ENCODE measurements around the gene GAA.
A peak's percentile ranks its signal among the peaks of the same experiment; 100 is the strongest.

The GAA gene

DNA sequence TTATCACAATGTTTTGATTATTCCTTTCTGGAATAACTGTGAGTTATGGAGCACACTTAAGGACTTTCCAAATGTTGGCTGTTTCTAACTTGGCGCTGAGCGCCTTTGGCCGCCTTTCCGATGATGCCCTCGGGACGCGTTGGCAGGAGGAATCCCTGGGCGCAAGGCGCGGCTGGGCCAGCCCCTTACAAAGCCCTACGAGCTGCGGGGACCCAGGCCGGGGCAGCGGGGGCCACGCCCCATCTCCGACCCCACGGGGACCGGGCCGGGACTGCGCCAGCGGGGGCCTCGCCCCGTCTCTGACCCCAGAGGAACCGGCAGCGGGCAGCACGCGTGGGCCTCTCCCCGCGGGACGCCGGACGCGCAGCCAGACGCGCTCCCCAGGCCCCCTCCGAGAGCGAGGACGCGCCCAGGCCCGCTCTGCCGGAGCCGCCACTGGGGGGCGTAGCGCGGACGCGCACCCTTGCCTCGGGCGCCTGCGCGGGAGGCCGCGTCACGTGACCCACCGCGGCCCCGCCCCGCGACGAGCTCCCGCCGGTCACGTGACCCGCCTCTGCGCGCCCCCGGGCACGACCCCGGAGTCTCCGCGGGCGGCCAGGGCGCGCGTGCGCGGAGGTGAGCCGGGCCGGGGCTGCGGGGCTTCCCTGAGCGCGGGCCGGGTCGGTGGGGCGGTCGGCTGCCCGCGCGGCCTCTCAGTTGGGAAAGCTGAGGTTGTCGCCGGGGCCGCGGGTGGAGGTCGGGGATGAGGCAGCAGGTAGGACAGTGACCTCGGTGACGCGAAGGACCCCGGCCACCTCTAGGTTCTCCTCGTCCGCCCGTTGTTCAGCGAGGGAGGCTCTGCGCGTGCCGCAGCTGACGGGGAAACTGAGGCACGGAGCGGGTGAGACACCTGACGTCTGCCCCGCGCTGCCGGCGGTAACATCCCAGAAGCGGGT lies at the start of gene GAA:
Gene GAA (plus strand): TSS at position 571 of the 935 bp plus-strand sequence. CDS start 3,006 bp downstream, outside the sequence.
- DNase-seq, result peak; percentile 50 to 69

DNA sequence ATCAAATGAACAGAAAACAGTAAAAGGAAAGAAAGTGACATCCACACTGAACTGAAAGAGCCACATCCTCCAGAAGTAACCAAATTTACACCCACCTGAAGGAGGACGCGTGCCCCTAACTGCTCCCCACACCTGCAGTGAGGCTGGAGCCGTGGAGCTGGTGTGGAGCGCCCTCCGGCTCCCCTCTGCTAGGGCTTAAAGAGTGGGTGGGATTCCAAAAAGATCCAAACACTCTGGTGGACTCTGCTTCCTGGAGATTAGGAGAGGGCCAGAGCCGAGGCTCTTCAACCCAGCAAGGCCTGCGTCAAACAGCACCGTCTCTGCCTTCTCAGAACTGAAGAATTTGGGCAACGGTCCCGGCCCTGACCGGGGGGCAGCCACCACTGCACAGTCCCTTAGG lies 49.7 kb upstream of the GAA start:
- no peak for DNase-seq

DNA sequence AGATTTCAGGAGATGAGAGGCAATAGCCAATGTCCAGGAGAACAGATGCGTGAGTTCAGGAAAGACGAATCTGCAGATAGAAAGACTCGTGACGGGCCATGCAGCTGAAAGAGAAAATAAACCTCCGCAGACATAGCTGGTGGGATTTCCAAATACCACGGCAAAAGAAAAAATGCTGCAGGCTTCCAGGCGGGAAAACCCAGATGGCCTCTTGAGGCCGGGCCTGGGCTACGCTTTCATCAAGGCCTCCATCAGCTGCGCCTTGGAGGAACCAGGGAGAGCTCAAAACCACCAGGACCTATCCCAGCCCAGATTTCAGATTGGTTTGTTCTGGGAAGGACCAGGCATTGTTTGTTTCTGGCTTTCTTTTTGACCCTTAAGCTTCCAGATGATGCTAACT lies 48.3 kb upstream of the GAA start:
- DNase-seq, result no peak

DNA sequence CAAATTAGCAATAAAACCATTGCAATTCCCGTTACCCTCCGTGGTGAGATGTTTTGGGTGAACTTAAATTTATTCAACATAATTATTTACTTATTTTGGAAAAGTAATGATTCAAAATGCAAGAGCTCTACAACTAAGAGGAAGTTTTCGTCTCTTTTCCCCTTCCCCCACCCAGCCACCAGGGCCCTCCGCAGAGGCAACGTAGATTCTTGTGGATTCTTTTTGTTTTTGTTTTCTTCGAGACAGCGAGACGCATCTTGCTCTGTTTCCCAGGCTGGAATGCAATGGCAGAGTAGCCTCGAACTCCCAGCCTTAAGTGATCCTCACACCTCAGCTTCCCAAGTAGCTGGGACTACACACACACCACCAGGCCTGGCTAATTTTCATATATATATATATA lies 45.8 kb upstream of the GAA start:
- DNase-seq, result no peak

DNA sequence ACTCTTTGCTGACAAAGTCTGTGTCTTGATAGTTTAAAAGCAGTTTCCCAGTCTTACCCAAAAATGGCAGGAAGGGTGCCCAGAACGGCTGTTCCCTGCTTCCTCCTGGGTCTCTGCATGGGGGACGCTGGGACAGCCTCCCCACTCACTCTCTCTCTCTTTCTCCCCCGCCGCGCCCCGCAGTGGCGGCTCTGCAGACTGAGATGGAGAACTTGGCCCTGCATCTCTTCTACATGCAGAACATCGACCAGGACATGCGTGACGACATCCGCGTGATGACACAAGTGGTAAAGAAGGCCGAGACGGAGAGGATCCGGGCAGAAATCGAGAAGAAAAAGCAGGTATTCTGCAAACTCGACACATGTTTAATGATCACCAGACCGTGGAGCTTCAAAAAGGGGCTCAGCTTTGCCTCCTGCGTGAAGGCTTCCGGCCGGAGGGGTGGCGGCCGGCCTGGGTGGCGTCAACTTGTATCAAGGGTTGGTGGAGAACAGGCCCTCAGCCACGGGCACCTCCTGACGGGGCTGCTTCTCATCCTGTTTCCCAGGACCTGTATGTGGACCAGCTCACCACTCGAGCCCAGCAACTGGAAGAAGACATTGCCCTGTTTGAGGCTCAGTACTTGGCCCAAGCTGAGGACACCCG lies 42.9 kb upstream of the GAA start:
- DNase-seq, result no peak

DNA sequence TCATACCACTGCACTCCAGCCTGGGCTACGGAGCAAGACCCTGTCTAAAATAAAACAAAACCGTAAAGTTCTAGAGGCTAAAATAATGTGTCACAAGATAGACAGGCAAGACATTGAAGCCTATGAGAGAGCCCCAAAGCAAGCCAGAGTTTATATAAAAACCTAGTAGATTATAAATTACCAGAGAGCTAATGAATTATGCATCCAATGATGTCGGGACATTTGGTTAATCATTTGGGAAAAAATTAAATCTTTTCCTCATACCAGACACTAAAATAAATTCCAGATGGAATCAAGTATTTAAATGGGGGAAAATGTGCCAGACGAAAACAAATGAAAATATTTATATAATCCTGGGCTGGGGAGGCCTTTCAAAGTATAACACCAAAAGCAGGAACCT lies 40.7 kb upstream of the GAA start:
- DNase-seq, result no peak

DNA sequence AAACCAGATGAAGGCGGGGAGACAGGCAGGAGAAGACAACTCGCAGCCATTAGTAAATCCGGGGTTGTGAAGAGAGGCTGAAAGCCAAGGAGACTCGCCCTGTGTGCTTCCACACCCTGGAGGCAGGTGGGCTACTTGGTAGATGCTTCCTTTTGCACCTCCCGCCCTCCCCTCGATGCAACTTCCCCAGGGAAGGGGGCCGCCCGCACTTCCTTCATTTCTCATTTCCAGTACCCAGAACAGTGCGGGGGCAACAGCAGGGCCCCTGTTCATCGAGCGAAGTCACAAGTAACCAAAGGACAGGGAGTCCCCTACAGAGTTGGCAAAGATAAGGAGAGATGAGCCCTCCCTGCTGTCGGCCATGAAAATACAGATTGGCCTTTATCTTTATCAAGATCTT lies 40.0 kb upstream of the GAA start:
- DNase-seq, result no peak

DNA sequence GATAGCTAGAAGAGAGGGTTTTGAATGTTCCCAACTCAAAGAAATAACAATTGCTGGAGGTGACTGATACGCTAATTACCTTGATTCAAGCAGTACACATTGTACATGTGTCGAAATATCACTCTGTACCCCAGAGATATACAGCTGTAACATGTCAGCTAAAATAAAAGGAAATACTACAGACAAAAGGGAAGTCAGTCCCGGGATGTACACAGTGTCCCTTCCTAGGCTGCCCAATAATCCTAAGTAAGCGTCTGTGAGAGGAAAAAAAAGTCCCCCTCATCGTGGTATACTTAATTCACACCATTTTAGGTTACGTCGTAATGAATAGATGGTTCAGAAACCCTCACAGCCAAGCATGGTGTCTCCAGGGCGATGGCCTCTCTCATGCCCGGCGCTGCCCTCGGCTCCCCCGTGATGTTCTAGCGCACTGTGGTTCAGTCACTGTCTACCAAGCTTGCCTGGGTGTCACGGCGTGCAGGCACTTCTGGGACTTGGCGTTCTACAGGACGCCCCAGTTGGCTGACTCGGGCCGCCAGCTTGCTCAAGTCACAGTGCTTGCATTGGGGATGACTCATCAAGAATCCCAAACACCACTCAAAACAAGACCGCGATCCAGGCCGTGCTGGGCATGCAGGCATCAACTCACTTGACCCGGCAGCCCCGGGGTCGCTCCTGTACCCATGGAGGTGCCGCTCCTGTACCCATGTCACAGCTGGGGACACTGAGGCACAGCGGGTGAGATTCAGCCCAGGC lies 37.4 kb upstream of the GAA start:
- DNase-seq, result no peak

DNA sequence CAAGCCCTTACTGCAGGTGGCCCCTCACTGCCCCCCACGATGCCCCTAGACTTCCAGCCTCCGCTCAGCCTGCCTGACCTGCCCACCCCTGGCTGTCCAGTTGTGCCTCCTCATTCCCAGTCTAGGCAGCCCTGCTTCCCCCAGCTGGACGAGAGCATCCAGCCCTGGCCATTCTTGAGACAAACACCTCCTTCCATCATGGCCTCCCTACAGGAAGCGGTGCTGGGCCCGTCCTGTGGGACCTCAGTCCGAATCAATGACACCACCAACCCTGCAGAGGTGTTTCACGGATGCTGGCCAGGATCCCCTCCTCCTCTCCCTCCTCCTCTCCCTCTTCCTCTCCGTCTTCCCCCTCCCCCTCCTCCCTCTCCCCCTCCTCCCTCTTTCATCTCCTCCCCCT lies 36.7 kb upstream of the GAA start:
- DNase-seq, result no peak

DNA sequence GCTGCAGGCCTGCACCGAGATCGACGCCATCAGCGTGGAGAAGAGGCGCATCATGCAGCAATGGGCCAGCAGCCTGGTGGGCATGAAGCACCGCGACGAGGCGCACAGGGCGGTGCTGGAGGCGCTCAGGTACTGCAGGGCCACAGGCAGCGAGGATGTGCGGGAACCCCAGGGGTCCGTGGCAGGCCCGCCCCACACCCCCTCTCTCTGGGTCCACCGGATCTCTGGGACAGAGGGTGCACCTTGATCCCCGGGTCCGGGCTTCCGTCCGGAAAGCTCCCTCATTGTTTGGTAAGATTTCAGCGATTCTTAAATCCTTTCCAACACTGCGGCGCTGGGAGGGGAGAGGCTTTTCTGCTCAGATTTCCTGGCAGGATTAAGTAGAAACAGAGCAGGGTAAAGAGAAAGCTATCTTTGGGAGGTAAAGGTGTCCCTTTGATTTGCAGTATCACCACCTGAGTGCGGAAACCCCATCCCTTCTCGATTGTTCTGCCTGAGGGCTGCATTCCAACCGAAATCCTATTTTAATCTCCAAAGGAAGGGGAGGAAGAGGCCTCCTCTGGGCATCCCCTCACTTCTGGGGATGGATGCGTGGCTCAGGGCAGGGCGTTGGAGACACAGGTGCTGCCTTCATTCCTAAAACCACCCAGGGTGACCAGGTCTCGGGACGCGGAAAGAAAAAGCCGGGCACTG lies 35.8 kb upstream of the GAA start:
- DNase-seq, result no peak

DNA sequence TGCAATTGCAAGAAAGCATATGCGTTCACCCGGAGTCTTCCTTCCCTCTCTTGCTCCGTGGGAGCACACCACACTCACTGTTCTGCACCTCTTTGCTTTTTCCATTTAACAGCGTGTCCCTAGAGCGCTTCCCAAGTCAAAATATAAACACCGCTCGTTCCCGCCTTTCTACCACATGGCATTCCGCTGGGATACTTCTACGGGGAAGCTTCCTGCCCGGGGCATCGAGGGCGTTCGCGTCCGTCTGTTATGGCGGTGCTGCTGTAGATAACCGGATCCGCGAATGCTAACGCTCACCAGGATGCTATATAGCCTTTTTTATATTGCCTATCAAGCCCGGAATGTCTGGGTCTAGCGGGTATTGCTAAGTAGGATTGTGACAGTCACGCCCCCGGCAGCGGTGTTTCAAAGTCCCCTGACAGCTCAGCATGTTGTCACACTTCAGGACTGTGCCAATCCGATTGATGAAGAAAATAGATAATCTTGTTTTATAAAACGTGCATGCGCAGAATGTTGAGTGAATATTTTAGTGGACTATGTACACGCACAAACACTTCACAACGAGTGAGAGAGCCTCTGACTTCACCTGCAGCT lies 33.9 kb upstream of the GAA start:
- no peak for DNase-seq

DNA sequence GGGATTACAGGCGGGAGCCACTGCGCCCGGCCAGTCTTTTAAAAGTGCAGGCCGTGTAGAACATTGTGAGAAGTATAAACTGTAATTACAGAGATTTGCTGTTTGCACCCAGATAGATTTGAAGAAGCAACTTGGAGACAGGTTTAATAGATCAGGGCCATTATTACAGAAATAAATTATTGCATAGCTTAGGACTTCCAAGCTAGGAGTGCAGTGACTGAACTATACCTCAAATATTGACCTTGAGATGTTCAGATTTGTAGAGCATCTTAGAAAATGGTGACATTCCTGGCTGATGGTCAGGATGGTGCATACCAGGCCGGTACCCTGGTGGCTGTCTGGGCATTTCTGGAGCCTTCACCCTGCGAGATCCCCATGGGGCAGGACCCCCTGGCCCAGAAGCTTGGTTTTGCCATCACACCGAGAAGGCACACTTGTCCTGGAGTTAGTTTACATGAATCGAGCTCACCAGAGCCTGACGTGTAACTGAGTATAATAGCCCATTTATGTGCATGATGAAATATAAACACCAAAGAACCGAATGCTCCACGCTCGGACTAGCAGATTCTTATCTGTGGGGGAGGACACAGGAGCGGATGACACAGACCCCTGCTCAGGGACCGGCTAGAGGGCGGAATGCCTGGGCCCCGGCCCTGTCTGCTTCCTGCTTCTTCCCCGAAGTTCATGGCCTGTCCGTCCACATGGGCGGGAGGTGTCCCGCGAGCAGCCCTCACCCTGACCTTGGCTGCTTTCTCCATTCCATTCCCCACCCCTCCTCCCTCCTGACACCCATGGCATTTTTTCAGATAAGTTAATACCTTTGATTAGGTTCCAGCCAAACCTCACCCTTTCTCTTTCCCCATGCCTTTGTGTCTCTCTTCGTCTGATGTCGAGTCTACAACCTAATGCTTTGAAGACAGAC lies 32.8 kb upstream of the GAA start:
- DNase-seq, result no peak

DNA sequence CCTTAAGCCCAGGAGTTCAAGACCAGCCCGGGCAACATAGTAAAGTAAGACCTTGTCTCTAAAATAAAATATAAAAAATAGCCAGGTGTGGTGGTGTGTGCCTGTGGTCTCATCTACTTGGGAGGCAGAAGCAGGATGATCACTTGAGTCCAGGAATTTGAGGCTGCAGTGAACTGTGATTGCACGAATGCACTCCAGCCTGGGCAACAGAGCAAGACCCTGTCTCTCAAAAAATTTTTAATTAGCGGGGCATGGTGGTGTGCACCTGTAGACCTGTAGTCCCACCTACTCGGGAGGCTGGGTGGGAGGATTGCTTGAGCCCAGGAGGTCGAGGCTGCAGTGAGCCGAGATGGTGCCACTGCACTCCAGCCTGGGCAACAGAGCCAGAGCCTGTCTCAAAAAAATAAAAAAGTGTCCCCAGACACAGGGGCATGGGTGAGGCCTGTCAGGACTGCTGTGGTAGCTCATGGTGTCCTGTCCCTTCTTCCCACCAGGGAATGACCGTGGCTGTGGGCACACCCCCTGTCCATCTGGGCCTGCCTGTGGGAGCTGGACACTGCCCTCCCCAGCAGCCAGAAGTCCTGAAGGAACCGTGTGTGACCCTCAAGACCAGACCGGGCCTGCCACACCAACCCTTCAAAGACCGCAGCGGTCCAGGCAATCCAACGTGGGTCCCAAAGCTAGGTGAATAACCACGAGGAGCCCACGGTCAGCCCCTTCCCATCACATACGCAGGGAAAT lies 30.8 kb upstream of the GAA start:
- DNase-seq, result no peak

DNA sequence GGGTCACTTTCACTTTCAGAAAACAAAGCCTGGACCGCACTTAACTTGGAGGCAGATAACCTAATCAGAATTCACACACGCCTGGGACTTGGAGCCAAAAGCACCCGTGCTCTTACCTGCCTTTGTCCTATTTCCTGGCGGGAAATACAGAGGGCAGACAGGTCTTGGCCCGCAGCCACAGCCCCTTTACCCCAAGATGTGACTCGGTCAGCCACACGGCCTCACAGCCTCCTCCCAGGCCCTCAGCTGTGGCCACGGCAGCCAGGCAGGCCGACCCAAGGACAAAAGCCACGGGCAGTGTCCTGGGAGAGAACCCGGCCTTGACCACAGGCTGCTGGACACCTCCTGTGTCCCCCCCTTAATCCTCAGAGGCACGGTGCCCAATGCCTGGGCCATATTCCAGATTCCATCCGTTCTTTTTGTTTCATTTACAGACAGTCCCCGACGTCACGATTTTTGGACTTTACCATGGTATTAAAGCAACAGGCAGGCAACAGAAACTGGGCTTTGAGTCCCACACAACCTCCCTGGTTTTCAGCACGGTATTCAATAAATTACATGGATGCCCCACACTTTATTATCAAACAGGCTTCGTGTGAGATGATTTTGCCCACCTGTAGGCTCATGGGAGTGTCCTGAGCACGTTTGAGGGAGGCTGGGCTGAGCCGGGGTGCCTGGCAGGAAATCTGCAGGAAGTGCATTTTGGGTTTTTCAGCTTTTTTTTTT lies 30.1 kb upstream of the GAA start:
- no peak for DNase-seq

DNA sequence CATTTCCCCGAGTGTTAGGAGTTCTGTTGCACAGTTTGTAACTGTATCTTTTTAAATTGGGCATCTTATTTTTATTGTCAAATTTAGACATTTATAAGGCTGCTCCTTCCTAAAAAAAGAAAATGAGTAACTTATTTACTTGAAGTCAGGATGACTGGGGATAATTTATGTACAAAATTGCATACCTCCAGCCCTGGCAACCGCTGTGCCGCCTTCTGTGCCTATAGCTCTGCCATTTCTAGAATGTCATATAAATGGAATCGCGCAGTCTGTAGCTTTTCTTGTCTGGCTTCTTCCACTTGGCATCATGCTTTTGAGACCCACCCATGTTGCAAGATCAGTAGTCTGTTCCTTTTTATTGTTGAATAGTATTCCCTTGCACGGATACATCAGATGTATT lies 29.0 kb upstream of the GAA start:
- no peak for DNase-seq

DNA sequence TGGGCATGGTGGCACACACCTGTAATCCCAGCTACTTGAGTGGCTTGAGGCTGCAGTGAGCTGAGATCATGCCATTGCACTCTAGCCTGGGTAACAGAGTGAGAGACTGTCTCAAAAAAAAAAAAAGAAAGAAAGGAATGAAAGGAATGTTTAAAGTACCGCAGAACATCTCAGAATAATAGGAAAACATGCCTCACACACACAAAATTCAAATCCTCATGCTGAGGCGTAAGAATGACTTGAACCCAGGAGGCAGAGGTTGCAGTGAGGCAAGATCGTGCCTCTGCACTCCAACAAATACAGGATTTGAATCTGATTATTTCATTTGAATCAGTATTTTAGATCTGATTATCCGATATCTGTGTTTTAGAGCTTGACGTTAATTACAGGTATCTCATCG lies 21.3 kb upstream of the GAA start:
- DNase-seq, result no peak

DNA sequence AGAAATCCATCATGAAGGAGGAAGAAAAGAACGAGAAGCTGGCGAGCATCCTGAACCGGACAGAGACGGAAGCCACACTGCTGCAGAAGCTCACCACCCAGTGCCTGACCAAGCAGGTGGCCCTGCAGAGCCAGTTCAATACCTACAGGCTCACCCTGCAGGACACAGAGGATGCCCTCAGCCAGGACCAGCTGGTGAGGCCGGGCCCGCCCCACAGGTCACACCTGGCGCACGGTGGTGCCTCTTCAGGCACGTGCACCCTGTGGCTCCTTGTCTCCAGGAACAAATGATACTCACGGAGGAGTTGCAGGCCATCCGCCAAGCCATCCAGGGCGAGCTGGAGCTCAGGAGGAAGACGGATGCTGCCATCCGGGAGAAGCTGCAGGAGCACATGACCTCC lies 19.8 kb upstream of the GAA start:
- no peak for DNase-seq

DNA sequence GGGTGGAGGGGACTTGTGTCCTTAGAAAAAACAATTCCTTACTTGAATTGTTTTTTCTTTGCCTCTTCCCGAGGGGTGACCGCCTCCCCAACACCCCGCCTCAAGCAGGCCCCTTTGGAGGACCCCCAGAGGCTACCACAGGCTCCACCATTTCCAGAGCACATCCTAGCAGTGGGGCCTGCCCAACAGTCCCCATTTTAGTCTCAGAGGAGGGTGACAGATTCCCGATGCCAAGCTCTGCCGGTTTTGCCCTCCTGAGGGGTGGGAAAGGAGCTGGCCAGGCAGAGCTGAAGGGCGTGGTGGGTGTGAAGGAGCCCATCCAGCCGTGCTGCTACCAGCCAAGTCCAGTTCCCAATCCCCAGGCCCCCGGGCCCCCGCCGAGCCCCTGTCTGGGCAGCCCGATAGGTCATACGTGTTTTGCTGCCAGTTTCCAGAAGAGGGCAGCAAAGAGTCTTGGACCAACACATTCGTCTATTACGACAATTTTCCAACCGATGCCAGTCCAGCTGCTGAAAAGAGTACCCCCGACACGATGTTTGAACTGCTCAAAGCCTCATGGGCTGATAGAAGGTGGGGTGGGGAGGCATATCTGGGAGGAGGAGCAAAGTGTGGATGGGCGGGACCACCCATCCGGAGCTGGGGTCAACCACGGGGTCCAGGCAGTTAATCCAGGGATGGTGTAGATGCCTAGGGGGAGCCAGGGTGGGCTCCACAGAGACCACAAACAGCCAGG lies 18.8 kb upstream of the GAA start:
- DNase-seq, result peak; percentile 13 to 19

DNA sequence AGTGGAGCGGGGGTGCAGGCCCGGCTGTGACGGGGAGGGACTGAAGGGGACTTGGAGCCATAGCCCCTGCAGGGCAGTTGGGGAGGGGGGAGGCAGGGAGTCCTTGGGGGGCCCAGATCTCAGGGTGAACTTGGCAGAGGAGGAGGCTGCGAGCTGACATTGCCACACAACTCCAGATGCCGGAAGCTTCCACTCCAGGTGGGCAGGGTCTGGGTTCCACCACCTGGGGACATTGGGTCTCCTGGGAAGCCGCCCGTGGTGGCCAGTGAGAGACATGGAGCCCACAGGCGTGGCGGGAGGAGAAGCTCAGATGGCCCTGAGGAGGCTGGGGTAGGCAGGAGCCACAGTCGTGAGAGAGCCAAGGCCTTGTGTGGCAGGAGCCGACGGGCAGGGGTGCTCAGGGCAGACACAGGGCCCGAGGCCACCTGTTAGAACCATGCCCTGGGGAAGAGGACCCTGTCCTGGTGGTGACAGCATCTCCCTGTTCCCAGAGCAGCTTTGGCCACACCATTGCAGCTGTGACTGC lies 18.2 kb upstream of the GAA start:
- no peak for DNase-seq

All from bone marrow (tissue), 2 donors.